SW 1271 (cell line): ENCODE results near the gene SHQ1.
"Not testable (repeated sequence)": the region's sequence is repeated elsewhere in the genome, so short reads cannot be mapped to it uniquely, and the experiment has no call there.

Experiments
- DNase-seq, 2 experiments: peaks; one replicate each; lab custom pipeline; 2025; lab: John Stamatoyannopoulos, UW

Gene SHQ1

GRCh38 chr3:72748659-72749058, 99.6 kb downstream of the SHQ1 start:
- DNase-seq = no peak

GRCh38 chr3:72746430-72747411, 101.5 kb downstream of the SHQ1 start:
- DNase-seq = no peak

GRCh38 chr3:72745146-72745999, 102.9 kb downstream of the SHQ1 start:
- DNase-seq = no peak

- DNase-seq = no peak
These were observed 103.9 kb downstream of the SHQ1 start for GRCh38 chr3:72744330-72744729.

GRCh38 chr3:72739531-72740466, 108.4 kb downstream of the SHQ1 start:
- DNase-seq = no peak

- DNase-seq = peak in 1 of 2 experiments; percentile 6
These were observed 109.3 kb downstream of the SHQ1 start for GRCh38 chr3:72738752-72739530.

GRCh38 chr3:72735072-72735471, 113.2 kb downstream of the SHQ1 start:
- not testable (repeated sequence) for DNase-seq

GRCh38 chr3:72733676-72734075, 114.6 kb downstream of the SHQ1 start:
- no peak for DNase-seq

- DNase-seq = not testable (repeated sequence)
These were observed 115.4 kb downstream of the SHQ1 start for GRCh38 chr3:72732666-72733345.

GRCh38 chr3:72728958-72729467, 119.2 kb downstream of the SHQ1 start:
- no peak for DNase-seq

GRCh38 chr3:72728329-72728889, 119.8 kb downstream of the SHQ1 start:
- no peak for DNase-seq

GRCh38 chr3:72727726-72728125, 120.5 kb downstream of the SHQ1 start:
- no peak for DNase-seq

GRCh38 chr3:72727172-72727571, 121.1 kb downstream of the SHQ1 start:
- DNase-seq = no peak

GRCh38 chr3:72725229-72725628, 123.0 kb downstream of the SHQ1 start:
- no peak for DNase-seq

GRCh38 chr3:72724070-72724469, 124.2 kb downstream of the SHQ1 start:
- DNase-seq = no peak

GRCh38 chr3:72722930-72723726, 125.1 kb downstream of the SHQ1 start:
- DNase-seq = no peak

- DNase-seq = no peak
These were observed 126.4 kb downstream of the SHQ1 start for GRCh38 chr3:72721683-72722381.

- no peak for DNase-seq
These were observed 127.7 kb downstream of the SHQ1 start for GRCh38 chr3:72720566-72720965.
